ENCODE results near the gene PFDN2.

- TF ChIP-seq CTCF (IDR thresholded peaks at IDR 0.05 in 8 of 11, conservative IDR thresholded peaks at IDR 0.05 in 3 of 11): peak in 10 of 11 experiments; percentile 33 to 69 (median 62)
- no peak for TF ChIP-seq POLR2A (IDR thresholded peaks at IDR 0.05)
- TF ChIP-seq POLR2AphosphoS5 (IDR thresholded peaks at IDR 0.05): no peak
Measured at GRCh38 chr1:161071886-161072371, 45.9 kb downstream of the PFDN2 start.
